ENCODE measurements around the gene AKR1E2. TPM values are rescaled to one million over a fixed set of nuclear protein-coding genes. Genes with fewer than 3 reads are reported as not detected.

AKR1E2 gene
- total and polyA plus RNA-seq, 10 of the 15 experiments (the other 5 are each of a cell fraction or from before 2014, with no cell fraction given): not detected

DNA sequence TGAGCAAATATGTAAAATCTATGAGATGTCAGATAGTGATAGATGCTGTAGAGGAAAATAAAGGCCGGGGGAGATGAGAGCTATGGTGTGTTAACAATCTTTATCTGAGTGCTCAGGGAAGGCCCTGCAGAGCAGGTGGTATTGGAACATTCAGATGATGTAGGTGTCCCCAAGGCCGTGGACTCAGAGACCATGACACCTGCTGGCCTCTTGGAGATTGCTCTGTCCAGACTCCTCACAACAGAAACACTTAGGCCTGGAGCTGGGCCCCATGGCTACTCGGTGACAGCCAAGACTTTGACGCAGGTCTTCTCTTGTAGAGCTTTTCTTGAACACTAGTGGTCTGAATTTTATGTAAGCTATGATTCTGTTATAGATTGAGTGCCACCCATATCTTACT lies 13.3 kb downstream of the AKR1E2 start:
- ChIA-PET POLR2A (no interaction called here), SMC1A (ENCODE audit: uncharacterized antibody, unreplicated experiment) (interaction anchor here (1.8 kb wide), 1 partner anchor 10 kb away, joined by 5 read pairs; no protein-coding TSS in a partner anchor), CTCF (interaction anchor here (2.0 to 6.3 kb wide), 3 partner anchors 11 to 595 kb away, joined by 6 to 49 read pairs (median 34); no protein-coding TSS in a partner anchor), RAD21 (ENCODE audit: unreplicated experiment) (no interaction called here)
- no peaks in the 10 kb centered on the region for H3K79me2 ChIP-seq (ENCODE audit: control insufficient read depth, insufficient read depth, low read length)
- H3K36me3 ChIP-seq (ENCODE audit: control insufficient read depth in 2 of 2, insufficient read depth in 2 of 2, low read length in 1 of 2): no peaks in the 10 kb centered on the region
- TF ChIP-seq, protein P1, sequence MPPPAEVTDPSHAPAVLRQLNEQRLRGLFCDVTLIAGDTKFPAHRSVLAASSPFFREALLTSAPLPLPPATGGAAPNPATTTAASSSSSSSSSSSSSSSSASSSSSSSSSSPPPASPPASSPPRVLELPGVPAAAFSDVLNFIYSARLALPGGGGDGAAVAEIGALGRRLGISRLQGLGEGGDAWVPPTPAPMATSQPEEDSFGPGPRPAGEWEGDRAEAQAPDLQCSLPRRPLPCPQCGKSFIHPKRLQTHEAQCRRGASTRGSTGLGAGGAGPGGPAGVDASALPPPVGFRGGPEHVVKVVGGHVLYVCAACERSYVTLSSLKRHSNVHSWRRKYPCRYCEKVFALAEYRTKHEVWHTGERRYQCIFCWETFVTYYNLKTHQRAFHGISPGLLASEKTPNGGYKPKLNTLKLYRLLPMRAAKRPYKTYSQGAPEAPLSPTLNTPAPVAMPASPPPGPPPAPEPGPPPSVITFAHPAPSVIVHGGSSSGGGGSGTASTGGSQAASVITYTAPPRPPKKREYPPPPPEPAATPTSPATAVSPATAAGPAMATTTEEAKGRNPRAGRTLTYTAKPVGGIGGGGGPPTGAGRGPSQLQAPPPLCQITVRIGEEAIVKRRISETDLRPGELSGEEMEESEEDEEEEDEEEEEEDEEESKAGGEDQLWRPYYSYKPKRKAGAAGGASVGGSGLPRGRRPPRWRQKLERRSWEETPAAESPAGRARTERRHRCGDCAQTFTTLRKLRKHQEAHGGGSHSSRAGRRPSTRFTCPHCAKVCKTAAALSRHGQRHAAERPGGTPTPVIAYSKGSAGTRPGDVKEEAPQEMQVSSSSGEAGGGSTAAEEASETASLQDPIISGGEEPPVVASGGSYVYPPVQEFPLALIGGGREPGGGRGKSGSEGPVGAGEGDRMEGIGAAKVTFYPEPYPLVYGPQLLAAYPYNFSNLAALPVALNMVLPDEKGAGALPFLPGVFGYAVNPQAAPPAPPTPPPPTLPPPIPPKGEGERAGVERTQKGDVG (CRISPR knock-in tag; IDR thresholded peaks at IDR 0.05): no peak
- TF ChIP-seq CBX5 (IDR thresholded peaks at IDR 0.05; ENCODE audit: low read depth) (no peak), TCF7 (IDR thresholded peaks at IDR 0.05; ENCODE audit: borderline replicate concordance) (no peak), SIN3A (IDR thresholded peaks at IDR 0.05; ENCODE audit: low read depth, low read length) (no peak), ESRRA (IDR thresholded peaks at IDR 0.05; ENCODE audit: low read length) (no peak), SMAD5 (IDR thresholded peaks at IDR 0.05; ENCODE audit: low read depth) (no peak), HCFC1 (IDR thresholded peaks at IDR 0.05; ENCODE audit: low read length) (no peak), FOXK2 (IDR thresholded peaks at IDR 0.05) (no peak), ATF7 (IDR thresholded peaks at IDR 0.05; ENCODE audit: low read depth) (no peak), NRF1 (conservative IDR thresholded peaks at IDR 0.05; ENCODE audit: low read depth, low read length) (no peak), HDGF (IDR thresholded peaks at IDR 0.05) (no peak), ZNF384 (IDR thresholded peaks at IDR 0.05; ENCODE audit: borderline replicate concordance, low read depth, low read length) (no peak), ZNF274 (IDR thresholded peaks at IDR 0.05; ENCODE audit: insufficient read depth, insufficient read length) (no peak), CREM (IDR thresholded peaks at IDR 0.05; ENCODE audit: low read depth) (no peak), POLR2A (IDR thresholded peaks at IDR 0.05; ENCODE audit: low read depth, low read length) (no peak), PML (IDR thresholded peaks at IDR 0.05; ENCODE audit: low read length) (no peak)
- TF ChIP-seq, protein P2, sequence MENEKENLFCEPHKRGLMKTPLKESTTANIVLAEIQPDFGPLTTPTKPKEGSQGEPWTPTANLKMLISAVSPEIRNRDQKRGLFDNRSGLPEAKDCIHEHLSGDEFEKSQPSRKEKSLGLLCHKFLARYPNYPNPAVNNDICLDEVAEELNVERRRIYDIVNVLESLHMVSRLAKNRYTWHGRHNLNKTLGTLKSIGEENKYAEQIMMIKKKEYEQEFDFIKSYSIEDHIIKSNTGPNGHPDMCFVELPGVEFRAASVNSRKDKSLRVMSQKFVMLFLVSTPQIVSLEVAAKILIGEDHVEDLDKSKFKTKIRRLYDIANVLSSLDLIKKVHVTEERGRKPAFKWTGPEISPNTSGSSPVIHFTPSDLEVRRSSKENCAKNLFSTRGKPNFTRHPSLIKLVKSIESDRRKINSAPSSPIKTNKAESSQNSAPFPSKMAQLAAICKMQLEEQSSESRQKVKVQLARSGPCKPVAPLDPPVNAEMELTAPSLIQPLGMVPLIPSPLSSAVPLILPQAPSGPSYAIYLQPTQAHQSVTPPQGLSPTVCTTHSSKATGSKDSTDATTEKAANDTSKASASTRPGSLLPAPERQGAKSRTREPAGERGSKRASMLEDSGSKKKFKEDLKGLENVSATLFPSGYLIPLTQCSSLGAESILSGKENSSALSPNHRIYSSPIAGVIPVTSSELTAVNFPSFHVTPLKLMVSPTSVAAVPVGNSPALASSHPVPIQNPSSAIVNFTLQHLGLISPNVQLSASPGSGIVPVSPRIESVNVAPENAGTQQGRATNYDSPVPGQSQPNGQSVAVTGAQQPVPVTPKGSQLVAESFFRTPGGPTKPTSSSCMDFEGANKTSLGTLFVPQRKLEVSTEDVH (IDR thresholded peaks at IDR 0.05; ENCODE audit: low read depth, partially characterized antibody): no peak
- TF ChIP-seq, protein P3, sequence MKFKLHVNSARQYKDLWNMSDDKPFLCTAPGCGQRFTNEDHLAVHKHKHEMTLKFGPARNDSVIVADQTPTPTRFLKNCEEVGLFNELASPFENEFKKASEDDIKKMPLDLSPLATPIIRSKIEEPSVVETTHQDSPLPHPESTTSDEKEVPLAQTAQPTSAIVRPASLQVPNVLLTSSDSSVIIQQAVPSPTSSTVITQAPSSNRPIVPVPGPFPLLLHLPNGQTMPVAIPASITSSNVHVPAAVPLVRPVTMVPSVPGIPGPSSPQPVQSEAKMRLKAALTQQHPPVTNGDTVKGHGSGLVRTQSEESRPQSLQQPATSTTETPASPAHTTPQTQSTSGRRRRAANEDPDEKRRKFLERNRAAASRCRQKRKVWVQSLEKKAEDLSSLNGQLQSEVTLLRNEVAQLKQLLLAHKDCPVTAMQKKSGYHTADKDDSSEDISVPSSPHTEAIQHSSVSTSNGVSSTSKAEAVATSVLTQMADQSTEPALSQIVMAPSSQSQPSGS (IDR thresholded peaks at IDR 0.05; ENCODE audit: low read length): no peak
- no peaks in the 10 kb centered on the region for H4K20me1 ChIP-seq (ENCODE audit: control insufficient read depth, insufficient read depth)
- no peak overlapping the region for H3K4me3 ChIP-seq
- no TSS peak for BruUV-seq (replicated peaks)
- ATAC-seq: no peak
- no peaks in the 10 kb centered on the region for H3K9me3 ChIP-seq (replicated peaks; ENCODE audit: control insufficient read depth, insufficient read depth, low read length)
- no peak for DNase-seq (ENCODE audit: low read depth, low spot score)
- no peaks in the 10 kb centered on the region; a peak in 1 of 4 replicates for H3K27me3 ChIP-seq (replicated peaks in 1 of 2; ENCODE audit: control insufficient read depth in 2 of 2, insufficient read depth in 2 of 2, low read length in 1 of 2)
- H3K4me2 ChIP-seq (ENCODE audit: control insufficient read depth, insufficient read depth): no peak overlapping the region
- FAIRE-seq: no peak
- in situ Hi-C loops (cut with MboI): no loop called here
- H3K27ac ChIP-seq (ENCODE audit: control insufficient read depth, insufficient read depth): no peak overlapping the region
- intact Hi-C loops (cut with micrococcal nuclease; ENCODE audit: unreplicated experiment): no loop called here
- 29% methylated on average over 4 of the region's 4 CpGs for WGBS (ENCODE audit: insufficient coverage, insufficient replicate concordance, low lambda C conversion rate, missing lambda C conversion rate)
- H2AFZ ChIP-seq (ENCODE audit: control insufficient read depth, low read depth, low read length): no peak overlapping the region
- no peaks in the 10 kb centered on the region for H3K4me1 ChIP-seq (ENCODE audit: control insufficient read depth, insufficient read depth, low read length)
- no peak overlapping the region for H3K9ac ChIP-seq (ENCODE audit: control insufficient read depth, insufficient read depth, low read length)

Data from GM12878 (cell line).